ENCODE results near the gene RRAD.

GRCh38 chr16:66925322-66925840 is at the start of gene RRAD:
- no peak for TF ChIP-seq CTCF (IDR thresholded peaks at IDR 0.05)
- TF ChIP-seq POLR2A (IDR thresholded peaks at IDR 0.05): peak; percentile 33 to 85

All from heart left ventricle (tissue), 13 donors.